ENCODE results near the gene CYP24A1.

DNA sequence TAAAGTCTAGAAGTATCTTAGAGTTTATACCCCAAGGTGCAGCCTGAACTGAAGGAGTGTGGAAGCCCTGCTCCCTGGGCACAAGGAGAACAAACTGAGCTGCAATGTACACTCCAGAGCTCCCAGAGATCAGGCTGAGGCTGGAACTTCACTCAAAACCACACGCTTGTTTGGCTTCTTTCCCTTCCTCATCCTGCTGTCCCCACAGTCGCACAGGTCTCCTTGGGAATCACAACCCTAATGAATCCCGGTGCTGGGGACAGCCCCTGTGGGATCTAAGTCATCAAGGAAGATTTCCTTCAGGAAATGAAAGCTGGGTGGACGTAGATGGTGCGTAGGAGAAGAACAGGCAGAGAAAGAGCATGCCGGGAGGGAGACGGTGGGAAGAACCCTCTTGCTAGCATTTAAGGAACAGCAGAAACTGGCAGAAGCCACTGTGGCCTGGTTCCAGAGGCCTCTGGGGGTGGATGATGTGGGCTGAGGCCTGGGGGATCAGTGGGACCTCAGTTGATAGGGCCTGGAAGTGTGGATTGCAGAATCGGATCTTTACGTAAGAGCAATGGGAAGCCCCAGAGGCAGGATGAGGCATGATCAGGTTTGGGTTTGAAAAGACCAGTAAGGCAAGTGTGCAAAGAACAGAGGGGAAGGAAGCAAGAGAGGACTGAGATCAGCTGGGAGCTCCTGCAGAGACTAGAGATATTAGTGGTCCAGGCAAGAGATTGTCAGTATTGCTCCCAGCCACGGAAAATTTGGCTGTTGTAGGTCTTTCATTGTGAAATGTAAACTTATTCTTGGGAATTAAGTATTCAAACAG, 21.4 kb downstream of the CYP24A1 start:
- TF ChIP-seq, protein P1, sequence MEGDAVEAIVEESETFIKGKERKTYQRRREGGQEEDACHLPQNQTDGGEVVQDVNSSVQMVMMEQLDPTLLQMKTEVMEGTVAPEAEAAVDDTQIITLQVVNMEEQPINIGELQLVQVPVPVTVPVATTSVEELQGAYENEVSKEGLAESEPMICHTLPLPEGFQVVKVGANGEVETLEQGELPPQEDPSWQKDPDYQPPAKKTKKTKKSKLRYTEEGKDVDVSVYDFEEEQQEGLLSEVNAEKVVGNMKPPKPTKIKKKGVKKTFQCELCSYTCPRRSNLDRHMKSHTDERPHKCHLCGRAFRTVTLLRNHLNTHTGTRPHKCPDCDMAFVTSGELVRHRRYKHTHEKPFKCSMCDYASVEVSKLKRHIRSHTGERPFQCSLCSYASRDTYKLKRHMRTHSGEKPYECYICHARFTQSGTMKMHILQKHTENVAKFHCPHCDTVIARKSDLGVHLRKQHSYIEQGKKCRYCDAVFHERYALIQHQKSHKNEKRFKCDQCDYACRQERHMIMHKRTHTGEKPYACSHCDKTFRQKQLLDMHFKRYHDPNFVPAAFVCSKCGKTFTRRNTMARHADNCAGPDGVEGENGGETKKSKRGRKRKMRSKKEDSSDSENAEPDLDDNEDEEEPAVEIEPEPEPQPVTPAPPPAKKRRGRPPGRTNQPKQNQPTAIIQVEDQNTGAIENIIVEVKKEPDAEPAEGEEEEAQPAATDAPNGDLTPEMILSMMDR (IDR thresholded peaks at IDR 0.05) = no peak
- TF ChIP-seq POLR2A (IDR thresholded peaks at IDR 0.05) = no peak
